Hippocampal formation (tissue), 2 donors: ENCODE measurements around the gene SIGLEC12.
"Not testable (repeated sequence)": the region's sequence is repeated elsewhere in the genome, so short reads cannot be mapped to it uniquely, and the experiment has no call there.

ENCODE experiments used
- DNase-seq, 2 donors: peaks; one replicate each; lab custom pipeline; 2025; lab: John Stamatoyannopoulos, UW

The SIGLEC12 gene

GRCh38 chr19:51458899-51459505 is 42.6 kb downstream of the SIGLEC12 start:
- no peak for DNase-seq

- DNase-seq: no peak
Observed at GRCh38 chr19:51458051-51458645, 43.5 kb downstream of the SIGLEC12 start, which contains the start of gene SIGLEC8. SIGLEC8 (minus strand) TSS chr19:51458454; CDS start chr19:51458387, 67 bp downstream.

- no peak for DNase-seq
Observed at GRCh38 chr19:51457351-51458013, 44.1 kb downstream of the SIGLEC12 start.

- DNase-seq: no peak
Observed at GRCh38 chr19:51456541-51457290, 44.9 kb downstream of the SIGLEC12 start.

- DNase-seq: no peak
Observed at GRCh38 chr19:51450730-51451307, 50.8 kb downstream of the SIGLEC12 start.

- no peak for DNase-seq
Observed at GRCh38 chr19:51448411-51449016, 53.1 kb downstream of the SIGLEC12 start.

GRCh38 chr19:51448011-51448410 is 53.6 kb downstream of the SIGLEC12 start:
- DNase-seq: no peak

- DNase-seq: not testable (repeated sequence)
Observed at GRCh38 chr19:51447510-51447909, 54.1 kb downstream of the SIGLEC12 start.

GRCh38 chr19:51441410-51442390 is 59.9 kb downstream of the SIGLEC12 start:
- DNase-seq: no peak
